Hematopoietic multipotent progenitor cell (in vitro differentiated cells): ENCODE data around the gene NPC1. TPM values are rescaled to one million over a fixed set of nuclear protein-coding genes. Genes with fewer than 3 reads are reported as not detected.
A peak's percentile ranks its signal among the peaks of the same experiment; 100 is the strongest.
"Not testable (repeated sequence)": the region's sequence is repeated elsewhere in the genome, so short reads cannot be mapped to it uniquely, and the experiment has no call there.

ENCODE experiments used
- DNase-seq, 3 donors: peaks; one replicate each; pipeline ENCODE4 v3.0.0-alpha.2; 2011 to 2015; ENCODE audit warnings: low read depth in 2 of 3, low spot score in 2 of 3
- total RNA-seq: library from RNA; depleted of rRNA; stranded (reverse); fragments of >200 nt; gene quantifications from one replicate; pipeline ENCODE4 v1.2.3, GENCODE V29; 2012

NPC1 gene
- total RNA-seq, 1 donor: 20.5 TPM

- DNase-seq: no peak
These were observed 57.5 kb downstream of the NPC1 start for GRCh38 chr18:23528580-23529472.

- no peak for DNase-seq
These were observed 59.7 kb downstream of the NPC1 start for GRCh38 chr18:23526501-23527063.

GRCh38 chr18:23524213-23524707, 62.0 kb downstream of the NPC1 start:
- no peak for DNase-seq

DNA sequence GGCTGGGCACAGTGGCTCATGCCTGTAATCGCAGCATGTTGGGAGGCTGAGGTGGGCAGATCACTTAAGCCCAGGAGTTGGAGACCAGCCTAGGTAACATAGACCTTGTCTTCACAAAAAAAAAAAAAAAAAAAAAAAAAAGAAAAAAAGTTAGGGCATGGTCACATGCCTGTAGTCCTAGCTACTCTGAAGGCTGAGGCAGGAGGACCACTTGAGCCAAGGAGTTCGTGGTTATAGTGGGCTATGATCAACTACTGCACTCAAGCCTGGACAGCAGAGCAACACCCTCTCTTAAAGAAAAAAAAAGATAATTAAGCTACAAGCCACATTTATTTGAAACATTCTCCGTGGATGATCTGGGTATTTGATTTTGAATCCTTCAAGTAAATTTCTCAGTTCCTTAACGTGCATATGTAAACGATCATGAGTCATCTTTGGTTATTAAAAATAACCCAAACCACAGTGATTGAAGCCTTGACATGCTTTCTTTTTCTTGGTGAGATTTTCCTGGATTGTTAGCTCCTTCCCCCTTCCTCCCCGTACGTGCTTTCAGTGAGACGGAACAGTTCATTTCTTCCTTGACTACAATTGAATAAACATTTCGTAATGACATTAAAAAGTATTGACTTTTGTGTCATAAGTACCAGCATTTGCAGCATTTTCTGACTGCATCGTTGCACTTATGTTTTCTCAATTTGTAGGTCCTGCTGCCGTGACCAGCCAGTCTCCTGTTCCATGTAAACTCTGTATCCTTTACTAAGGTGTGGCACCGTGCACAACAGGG, 62.7 kb downstream of the NPC1 start:
- no peak for DNase-seq

GRCh38 chr18:23521907-23522306, 64.4 kb downstream of the NPC1 start:
- no peak for DNase-seq

- DNase-seq: no peak
These were observed 65.0 kb downstream of the NPC1 start for GRCh38 chr18:23521271-23521670.

DNA sequence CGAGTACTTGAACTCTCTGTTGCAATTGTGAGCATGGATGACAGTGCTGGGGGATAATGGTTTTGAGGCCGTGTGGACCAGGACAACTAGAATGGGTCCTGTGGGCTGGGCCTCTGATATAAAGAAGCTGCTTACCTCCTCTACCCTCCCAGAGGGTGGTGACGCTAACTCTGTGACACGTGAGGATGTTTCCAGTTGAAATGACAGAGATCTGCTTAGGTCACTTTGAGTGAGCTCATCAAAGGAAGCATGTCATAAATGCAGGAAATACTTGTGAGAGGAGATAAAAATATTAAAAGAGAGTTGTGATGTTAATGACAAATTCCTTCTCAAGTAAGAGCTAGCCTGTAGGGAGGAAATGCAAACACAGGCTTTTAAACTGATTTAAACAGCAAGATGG, 66.6 kb downstream of the NPC1 start:
- peak in 1 of 3 donors; percentile 24 for DNase-seq

- DNase-seq: peak; percentile 52 to 79 (median 71)
These were observed 70.3 kb downstream of the NPC1 start for GRCh38 chr18:23515911-23516546.

DNA sequence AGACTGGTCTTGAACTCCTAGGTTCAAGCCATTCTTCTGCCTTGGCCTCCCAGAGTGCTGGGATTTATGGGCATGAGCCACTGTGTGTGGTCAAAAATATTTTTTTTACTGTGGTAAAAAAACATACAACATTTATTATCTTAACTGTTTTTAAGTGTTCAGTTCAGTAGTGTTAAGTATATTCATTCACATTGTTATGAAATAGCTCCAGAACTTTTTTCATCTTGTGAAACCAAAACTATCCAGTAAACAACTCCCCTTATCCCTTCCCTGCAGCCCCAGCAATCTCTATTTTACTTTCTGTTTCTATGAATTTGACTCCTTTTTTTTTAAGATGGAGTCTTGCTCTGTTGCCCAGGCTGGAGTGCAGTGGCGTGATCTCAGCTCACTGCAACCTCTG, 73.7 kb downstream of the NPC1 start:
- no peak for DNase-seq

DNA sequence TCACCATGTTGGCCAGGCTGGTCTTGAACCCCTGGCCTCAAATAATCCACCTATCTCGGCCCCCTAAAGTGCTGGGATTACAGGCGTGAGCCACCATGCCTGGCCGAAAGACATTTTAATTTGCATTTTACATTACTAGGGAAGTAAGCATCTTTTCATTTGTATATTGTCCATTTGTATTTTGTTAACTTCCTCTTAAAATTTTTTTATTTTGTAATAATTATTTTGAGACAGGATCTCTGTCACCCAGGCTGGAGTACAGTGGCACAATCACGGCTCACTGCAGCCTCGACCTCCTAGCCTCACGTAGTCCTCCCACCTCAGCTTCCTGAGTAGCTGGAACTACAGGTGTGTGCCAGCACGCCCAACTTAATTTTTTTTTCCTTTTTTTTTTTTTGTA, 74.1 kb downstream of the NPC1 start:
- DNase-seq: not testable (repeated sequence)

DNA sequence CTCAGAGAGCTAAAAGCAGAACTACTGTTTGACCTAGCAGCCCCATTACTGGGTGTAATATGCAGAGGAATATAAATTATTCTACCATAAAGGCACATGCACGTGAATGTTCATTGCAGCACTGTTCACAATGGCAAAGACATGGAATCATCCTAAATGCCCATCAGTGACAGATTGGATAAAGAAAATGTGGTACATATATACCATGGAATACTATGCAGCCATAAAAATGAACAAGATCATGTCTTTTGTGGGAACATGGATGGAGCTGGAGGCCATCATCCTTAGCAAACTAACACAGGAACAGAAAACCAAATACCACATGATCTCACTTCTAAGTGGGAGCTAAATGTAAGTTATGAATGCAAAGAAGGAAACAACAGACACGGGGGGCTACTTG, 75.4 kb downstream of the NPC1 start:
- DNase-seq: not testable (repeated sequence)

DNA sequence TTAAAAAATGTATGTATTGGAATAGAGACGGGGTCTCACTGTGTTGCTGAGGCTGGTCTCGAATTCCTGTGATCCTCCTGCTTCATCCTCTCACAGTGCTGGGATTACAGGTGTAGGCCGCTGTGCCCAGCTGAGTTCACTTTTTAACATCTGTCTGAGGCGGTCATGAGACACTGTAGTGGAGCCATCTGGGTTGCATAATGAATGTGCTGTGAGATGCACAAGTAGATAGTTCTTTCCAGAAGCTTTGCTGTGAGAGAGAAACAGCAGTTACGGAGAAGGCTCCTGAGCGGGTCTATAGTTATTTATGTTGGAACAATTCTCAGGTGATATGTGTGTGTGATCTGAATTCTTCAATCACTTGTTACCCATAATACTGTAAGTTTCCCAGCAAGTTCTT, 79.9 kb downstream of the NPC1 start:
- no peak for DNase-seq

GRCh38 chr18:23504720-23505119, 81.6 kb downstream of the NPC1 start:
- DNase-seq: no peak

DNA sequence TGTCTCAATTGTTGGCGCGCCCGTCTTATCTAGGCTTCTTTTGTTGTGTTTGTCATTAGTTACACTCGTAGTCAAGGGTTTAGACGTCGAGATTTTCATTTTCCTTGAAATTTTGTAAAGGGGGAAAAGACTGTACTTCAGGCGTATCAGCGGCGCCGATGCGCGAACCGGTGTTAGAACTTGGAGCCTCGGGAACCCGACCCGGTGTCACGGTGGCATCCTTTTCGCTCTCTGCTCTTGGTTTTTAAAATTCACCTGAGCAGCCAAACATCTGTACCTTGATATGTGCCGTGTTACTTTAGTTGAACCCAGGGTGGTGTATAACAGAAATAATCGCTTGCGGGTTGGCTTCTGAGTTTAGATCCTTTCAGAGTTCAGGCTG, 82.4 kb downstream of the NPC1 start:
- DNase-seq: no peak

DNA sequence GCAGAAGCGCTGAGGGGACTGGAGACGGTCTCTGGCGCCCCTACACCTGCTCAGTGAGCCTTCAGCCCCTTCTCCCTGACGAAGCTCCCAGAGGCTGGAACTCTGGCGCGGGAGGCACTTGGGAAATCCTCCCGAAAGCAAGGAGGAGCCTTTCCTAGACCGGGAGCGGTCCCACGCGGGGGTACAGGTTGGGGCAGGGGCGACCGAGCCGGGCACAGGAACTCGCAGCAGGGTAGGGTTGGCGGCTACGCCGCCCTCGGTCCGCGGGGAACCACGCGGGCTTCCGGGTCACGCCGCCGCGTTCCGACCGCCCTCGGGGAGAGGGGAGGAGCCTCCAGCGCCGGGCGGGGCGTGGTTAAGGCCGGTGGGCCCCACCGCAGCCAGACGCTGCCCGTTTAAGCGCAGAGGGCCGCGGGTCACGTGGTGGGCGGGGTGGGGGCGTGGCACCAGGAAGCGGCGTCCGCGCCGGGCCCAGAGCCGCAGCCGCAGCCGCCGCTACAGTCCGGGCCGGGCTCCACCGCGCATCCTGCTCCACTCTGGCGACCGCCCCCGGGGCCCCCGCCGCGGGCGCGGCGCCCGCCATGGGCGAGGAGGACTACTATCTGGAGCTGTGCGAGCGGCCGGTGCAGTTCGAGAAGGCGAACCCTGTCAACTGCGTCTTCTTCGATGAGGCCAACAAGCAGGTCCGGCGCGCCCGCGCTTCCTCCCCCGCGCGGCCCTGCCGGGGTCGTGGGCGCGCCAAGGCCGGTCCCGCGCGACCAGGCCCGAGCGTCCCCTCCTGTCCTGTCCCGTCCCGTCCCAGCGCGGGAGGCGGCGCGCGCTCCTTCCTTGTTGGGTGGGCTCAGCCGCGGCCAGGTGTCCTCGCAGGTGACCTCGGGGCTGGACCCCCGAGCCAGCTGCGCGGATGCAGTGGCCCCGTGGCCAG, 83.0 kb downstream of the NPC1 start, which contains the start of gene RMC1:
TSS of gene RMC1 (plus strand) at position 474 of the 925 bp plus-strand sequence. CDS start at position 582, 108 bp downstream.
- DNase-seq: peak; percentile 95 to 98 (median 97)

GRCh38 chr18:23502516-23503037, 83.7 kb downstream of the NPC1 start:
- no peak for DNase-seq

DNA sequence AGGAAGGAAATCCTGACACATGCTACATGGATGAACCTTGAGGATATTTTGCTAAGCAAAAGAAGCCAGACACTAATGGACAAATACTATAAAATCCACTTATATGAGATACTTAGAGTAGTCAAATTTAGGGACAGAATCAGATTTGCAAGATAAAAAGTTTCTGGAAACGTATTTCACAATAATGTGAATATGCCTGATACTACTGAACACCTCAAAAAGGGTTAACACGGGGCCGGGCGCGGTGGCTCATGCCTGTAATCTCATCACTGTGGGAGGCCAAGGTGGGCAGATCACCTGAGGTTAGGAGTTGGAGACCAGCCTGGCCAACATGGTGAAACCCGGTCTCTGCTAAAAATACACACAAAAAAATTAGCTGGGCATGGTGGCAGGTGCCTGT, 84.7 kb downstream of the NPC1 start:
- DNase-seq: no peak

- DNase-seq: no peak
These were observed 87.0 kb downstream of the NPC1 start for GRCh38 chr18:23499291-23499781.

DNA sequence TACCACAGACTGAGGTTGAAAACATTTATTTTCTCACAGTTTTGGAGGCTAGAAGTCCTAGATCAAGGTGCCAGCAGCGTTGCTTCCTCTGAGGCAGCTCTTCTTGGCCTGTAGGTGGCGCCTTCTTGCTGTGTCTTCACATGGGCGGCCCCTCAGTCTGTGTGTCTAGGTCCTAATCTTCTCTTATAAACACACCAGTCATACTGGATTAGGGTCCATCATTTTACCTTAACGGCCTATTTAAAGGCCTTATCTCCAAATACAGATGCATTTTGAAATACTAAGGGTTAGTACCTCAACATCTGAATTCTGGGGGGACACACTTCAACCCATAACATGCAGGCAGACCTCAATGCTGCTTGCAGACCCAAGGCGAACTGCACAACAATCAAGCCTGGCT, 87.4 kb downstream of the NPC1 start:
- peak; percentile 44 to 85 (median 81) for DNase-seq
